H7 (cell line): ENCODE results near the gene FAM180B. TPM values are rescaled to one million over a fixed set of nuclear protein-coding genes. Genes with fewer than 3 reads are reported as not detected.
"Not testable (repeated sequence)": the region's sequence is repeated elsewhere in the genome, so short reads cannot be mapped to it uniquely, and the experiment has no call there.

Experiments
- DNase-seq: peaks from one replicate; pipeline ENCODE4 v3.0.0; 2012
- H3K27me3 ChIP-seq: 2 replicates; pipeline ENCODE4 v1.6.0; 2011; ENCODE audit warnings: mild to moderate bottlenecking, low read length; ENCODE audit not compliant: control insufficient read depth, insufficient read depth
- H3K36me3 ChIP-seq: replicated peaks from 2 replicates; pipeline ENCODE4 v1.5.1; 2011; ENCODE audit warnings: low read length; ENCODE audit not compliant: control insufficient read depth, insufficient read depth
- H3K4me3 ChIP-seq: 2 replicates; pipeline ENCODE4 v1.5.1; 2011; ENCODE audit warnings: low read depth, mild to moderate bottlenecking, control low read depth, low read length, moderate library complexity; ENCODE audit not compliant: insufficient read depth
- total RNA-seq: library from RNA; depleted of rRNA; stranded (reverse); fragments of >200 nt; shearing (Covaris generic); gene quantifications from 2 replicates; pipeline ENCODE4 v1.2.3, GENCODE V29; 2014

FAM180B gene
- total RNA-seq, 1 experiment from 2014 or later, result not detected

- no peaks in the 10 kb centered on the region; the same call in 1 of the 2 replicates for H3K27me3 ChIP-seq
- no peaks in the 10 kb centered on the region for H3K36me3 ChIP-seq
- no peak for DNase-seq
- no peak overlapping the region for H3K4me3 ChIP-seq
Measured at GRCh38 chr11:47560426-47560825, 26.1 kb upstream of the FAM180B start.

GRCh38 chr11:47562393-47562792 is 24.1 kb upstream of the FAM180B start:
- H3K36me3 ChIP-seq, DNase-seq, H3K4me3 ChIP-seq, H3K27me3 ChIP-seq: not testable (repeated sequence)

GRCh38 chr11:47564366-47564765 is 22.1 kb upstream of the FAM180B start:
- not testable (repeated sequence) for DNase-seq, H3K4me3 ChIP-seq

GRCh38 chr11:47564933-47565339 is 21.5 kb upstream of the FAM180B start:
- H3K4me3 ChIP-seq, result peak overlapping the region; percentile 85
- no peak for DNase-seq
- peaks cover 2% of the 10 kb centered on the region for H3K36me3 ChIP-seq
- peaks cover 4% of the 10 kb centered on the region; the same call in 1 of the 2 replicates for H3K27me3 ChIP-seq

More at GRCh38 chr11:47564366-47564765, 22.1 kb upstream of the FAM180B start:
- not testable (repeated sequence) for H3K27me3 ChIP-seq, H3K36me3 ChIP-seq

- DNase-seq, result peak; percentile 86
- peaks cover 4% of the 10 kb centered on the region; the same call in 1 of the 2 replicates for H3K27me3 ChIP-seq
- peaks cover 2% of the 10 kb centered on the region for H3K36me3 ChIP-seq
- H3K4me3 ChIP-seq, result peak within 1 kb of the TSS; percentile 85
Measured at GRCh38 chr11:47565340-47566148, 20.9 kb upstream of the FAM180B start, which contains the start of gene PTPMT1. PTPMT1 (plus strand) TSS chr11:47565599; CDS start chr11:47565623, 24 bp downstream.

- Histone ChIP-seq H3K36me3 (peaks cover 2% of the 10 kb centered on the region), H3K27me3 (peaks cover 4% of the 10 kb centered on the region; the same call in 1 of the 2 replicates), H3K4me3 (peak overlapping the region; percentile 85)
- no peak for DNase-seq
Measured at GRCh38 chr11:47566149-47566698, 20.3 kb upstream of the FAM180B start.

- H3K36me3 ChIP-seq, result peaks cover 18% of the 10 kb centered on the region
- H3K27me3 ChIP-seq, result peaks cover 4% of the 10 kb centered on the region; the same call in 1 of the 2 replicates
- H3K4me3 ChIP-seq, result no peak overlapping the region
- no peak for DNase-seq
Measured at GRCh38 chr11:47569646-47570045, 16.8 kb upstream of the FAM180B start.

GRCh38 chr11:47570651-47571356 is 15.7 kb upstream of the FAM180B start:
- peaks cover 19% of the 10 kb centered on the region for H3K36me3 ChIP-seq
- DNase-seq, result no peak

GRCh38 chr11:47571357-47571729 is 15.1 kb upstream of the FAM180B start:
- H3K4me3 ChIP-seq, result no peak overlapping the region
- H3K36me3 ChIP-seq, result peaks cover 19% of the 10 kb centered on the region
- DNase-seq, result no peak
- no peaks in the 10 kb centered on the region for H3K27me3 ChIP-seq

More at GRCh38 chr11:47570651-47571356, 15.7 kb upstream of the FAM180B start:
- H3K27me3 ChIP-seq, result peaks cover under 1% of the 10 kb centered on the region; the same call in 1 of the 2 replicates
- no peak overlapping the region for H3K4me3 ChIP-seq

GRCh38 chr11:47571895-47572294 is 14.6 kb upstream of the FAM180B start:
- Histone ChIP-seq H3K4me3 (no peak overlapping the region), H3K27me3 (no peaks in the 10 kb centered on the region), H3K36me3 (peaks cover 19% of the 10 kb centered on the region)
- no peak for DNase-seq

- no peak overlapping the region for H3K4me3 ChIP-seq
- H3K27me3 ChIP-seq, result no peaks in the 10 kb centered on the region
- peaks cover 22% of the 10 kb centered on the region for H3K36me3 ChIP-seq
- DNase-seq, result no peak
Measured at GRCh38 chr11:47572715-47573255, 13.7 kb upstream of the FAM180B start.

- no peak for DNase-seq
- H3K4me3 ChIP-seq, result no peak overlapping the region
- H3K27me3 ChIP-seq, result no peaks in the 10 kb centered on the region
- H3K36me3 ChIP-seq, result peaks cover 23% of the 10 kb centered on the region
Measured at GRCh38 chr11:47573321-47573720, 13.2 kb upstream of the FAM180B start.

GRCh38 chr11:47577460-47578041 is 8.9 kb upstream of the FAM180B start:
- Histone ChIP-seq H3K36me3 (peaks cover 36% of the 10 kb centered on the region), H3K27me3 (no peaks in the 10 kb centered on the region), H3K4me3 (no peak overlapping the region)
- DNase-seq, result peak; percentile 13
